Measurements from ENCODE around the gene CD209.

- TF ChIP-seq CTCF (conservative IDR thresholded peaks at IDR 0.05 in 1 of 2, IDR thresholded peaks at IDR 0.05 in 1 of 2; ENCODE audit: low read depth in 1 of 2, low read length in 2 of 2) (no peak), EZH2 (IDR thresholded peaks at IDR 0.05; ENCODE audit: low read length, missing control alignments) (no peak)
Measured at GRCh38 chr19:7784856-7785255, 37.5 kb upstream of the CD209 start.

Measured in fibroblast of lung (primary cell).